Suppressor macrophage (primary cell): ENCODE measurements around the gene PKP2.
"Not testable (repeated sequence)": the region's sequence is repeated elsewhere in the genome, so short reads cannot be mapped to it uniquely, and the experiment has no call there.

Source experiments
- DNase-seq, 4 experiments: peaks; one replicate each; pipeline ENCODE4 v3.0.0-alpha.2; 2020 to 2022

The PKP2 gene

DNA sequence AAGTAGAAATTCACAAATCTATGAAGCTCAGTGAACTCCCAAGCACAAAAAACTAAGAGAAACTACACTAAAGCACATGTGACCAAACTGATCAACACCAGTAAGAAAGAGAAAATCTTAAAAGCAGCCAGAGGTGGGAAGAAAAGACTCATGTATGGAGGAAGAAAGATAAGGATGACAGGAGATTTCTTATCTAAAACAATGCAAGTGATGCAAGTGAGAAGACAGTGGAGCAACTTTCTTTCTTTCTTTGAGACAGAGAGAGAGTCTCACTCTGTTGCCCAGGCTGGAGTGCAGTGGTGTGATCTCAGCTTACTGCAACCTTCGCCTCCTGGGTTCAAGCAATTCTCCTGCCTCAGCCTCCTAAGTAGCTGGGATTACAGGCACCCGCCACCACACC is 34.9 kb downstream of the PKP2 start:
- DNase-seq = not testable (repeated sequence)

DNA sequence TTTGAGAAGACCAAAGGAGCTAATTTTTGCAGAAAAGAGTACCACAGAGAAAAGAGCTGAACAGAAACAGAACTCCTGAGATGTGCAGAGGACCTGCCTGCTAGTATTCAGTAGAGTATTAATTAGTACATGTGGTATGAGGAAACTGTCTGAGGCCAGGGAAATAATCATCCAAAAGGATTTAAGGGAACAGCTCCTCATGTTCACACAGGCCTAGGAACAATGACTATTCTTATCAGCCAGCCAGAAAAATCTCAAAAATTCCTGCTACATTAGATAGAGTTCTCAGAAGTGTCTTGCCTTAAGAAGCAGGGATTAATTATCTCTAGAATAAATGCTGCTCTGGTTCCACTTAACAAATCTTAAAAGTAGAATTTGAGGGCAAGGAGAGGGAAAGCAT is 36.4 kb downstream of the PKP2 start:
- DNase-seq = no peak

GRCh38 chr12:32859389-32859788 is 37.2 kb downstream of the PKP2 start:
- no peak for DNase-seq

DNA sequence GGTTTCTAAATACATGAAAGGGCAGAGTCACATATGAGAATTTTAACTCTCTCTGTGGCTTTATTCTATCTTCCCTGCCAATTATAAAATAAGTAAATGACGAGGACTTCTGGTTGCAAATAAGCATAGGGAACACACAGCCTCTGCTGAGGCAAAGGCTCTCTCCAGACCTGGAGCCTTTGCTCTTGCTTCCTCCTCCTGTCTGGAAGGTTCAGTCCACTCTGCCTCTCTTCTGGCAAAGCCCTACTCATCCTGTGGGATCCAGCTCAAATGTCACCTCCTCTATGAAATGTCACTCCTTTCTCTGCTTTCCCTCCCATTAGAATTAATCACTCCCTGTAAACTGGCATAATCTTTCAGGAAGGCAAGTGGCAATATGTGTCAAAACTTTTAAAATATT is 41.9 kb downstream of the PKP2 start:
- no peak for DNase-seq

GRCh38 chr12:32854097-32854496 is 42.5 kb downstream of the PKP2 start:
- DNase-seq = no peak

GRCh38 chr12:32847287-32847686 is 49.3 kb downstream of the PKP2 start:
- peak in 3 of 4 experiments; percentile 4 to 20 (median 8) for DNase-seq

- DNase-seq = no peak
Measured at GRCh38 chr12:32846053-32846452, 50.5 kb downstream of the PKP2 start.

- peak; percentile 13 to 28 (median 16) for DNase-seq
Measured at GRCh38 chr12:32843528-32844095, 53.0 kb downstream of the PKP2 start.

GRCh38 chr12:32841061-32841460 is 55.5 kb downstream of the PKP2 start:
- no peak for DNase-seq

DNA sequence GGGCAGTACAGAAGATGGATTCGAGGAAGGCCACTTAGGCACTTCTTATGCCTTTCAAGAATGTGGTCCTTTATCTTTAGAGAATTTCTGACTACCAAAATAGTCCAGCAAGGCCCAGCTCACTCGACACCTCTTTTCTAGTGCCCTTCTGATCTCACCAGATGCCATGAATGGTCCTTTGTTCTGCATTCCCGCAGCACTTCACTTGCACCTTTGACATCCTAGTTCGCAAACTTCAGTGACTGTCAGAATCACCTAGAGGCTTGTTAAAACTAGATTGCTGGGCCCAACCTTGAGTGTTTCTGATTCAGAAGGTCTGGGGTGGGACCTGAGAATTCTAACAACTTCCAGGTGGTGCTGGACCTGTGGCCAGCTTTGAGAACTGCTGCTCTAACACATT is 56.7 kb downstream of the PKP2 start:
- no peak for DNase-seq

GRCh38 chr12:32837974-32838373 is 58.6 kb downstream of the PKP2 start:
- no peak for DNase-seq

GRCh38 chr12:32836710-32837109 is 59.9 kb downstream of the PKP2 start:
- no peak for DNase-seq

DNA sequence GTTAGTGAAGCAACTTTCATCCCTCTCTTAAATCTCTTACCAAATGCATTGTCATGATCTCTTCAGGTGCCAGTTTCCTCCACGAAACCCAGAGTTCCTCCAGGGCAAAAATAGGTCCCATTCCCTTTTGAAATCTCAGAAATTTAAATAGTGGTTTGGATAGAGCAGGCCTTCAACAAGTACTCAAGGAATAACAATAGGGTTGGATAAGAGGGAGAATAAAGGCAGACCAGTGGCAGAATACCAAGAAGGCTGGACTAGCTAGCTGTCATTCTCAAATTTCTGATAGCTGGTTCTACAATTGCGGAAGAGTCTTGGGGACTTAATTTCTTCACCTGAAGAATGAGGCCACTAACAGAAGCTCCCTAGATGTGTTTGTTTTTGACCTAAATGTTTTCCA is 62.5 kb downstream of the PKP2 start:
- no peak for DNase-seq

DNA sequence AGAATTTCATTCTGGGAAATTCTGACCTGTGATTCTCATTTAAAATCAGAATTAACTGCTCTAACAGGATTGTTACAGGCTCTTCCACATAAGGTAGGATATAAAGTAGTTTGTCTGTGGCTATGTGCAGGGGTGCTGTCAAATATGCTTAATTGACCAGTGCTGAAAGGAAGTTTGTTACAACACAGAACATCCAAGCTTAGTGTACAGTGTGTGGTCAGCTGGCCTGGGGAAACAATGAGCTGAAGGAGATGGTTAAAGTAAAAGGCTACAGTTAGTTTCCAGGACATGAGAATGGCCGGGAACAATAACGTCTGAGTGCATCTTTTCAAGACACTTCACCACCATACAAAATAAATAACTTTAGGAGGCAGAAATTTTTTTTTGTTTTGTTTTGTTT is 68.0 kb downstream of the PKP2 start:
- no peak for DNase-seq

GRCh38 chr12:32828120-32828519 is 68.5 kb downstream of the PKP2 start:
- no peak for DNase-seq

GRCh38 chr12:32826807-32827412 is 69.7 kb downstream of the PKP2 start:
- no peak for DNase-seq

- DNase-seq = no peak
Measured at GRCh38 chr12:32824596-32824995, 72.0 kb downstream of the PKP2 start.

DNA sequence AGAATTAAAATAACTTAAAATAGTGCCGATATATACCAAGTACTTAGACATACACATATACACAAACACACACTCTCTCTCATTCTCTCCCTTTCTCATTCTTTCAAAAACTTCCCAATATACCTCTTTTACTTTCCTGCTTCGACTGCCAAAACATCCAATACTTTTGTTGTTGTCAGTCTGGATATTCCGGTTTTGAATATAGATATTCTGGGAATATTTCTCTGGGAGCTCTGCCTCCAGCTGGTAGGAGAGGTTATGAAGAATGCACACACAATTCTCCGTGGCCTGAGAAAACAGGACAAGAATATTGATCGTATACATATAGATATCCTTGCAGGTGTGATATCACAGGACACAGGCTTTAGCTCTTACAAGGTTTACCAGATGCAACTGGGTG is 74.2 kb downstream of the PKP2 start:
- DNase-seq = no peak

DNA sequence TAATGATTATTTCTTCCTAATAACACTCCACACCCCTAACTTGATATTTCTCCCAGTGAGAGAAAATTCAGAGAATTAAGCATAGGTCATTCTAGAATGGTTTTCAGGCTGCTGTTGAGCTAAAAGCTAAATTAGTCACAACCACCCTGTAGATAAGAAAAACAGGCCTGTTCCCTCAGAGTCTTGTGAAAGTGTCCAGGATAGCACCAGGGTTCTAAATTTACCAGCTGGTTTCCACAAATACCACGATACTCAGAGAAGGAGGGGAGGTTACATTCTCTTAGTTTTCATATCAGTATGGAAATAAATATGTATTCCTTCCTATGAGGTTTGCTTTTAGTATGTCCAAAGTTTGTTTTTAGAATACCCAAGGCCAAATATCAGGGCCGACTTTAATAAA is 74.9 kb downstream of the PKP2 start:
- DNase-seq = no peak

GRCh38 chr12:32821293-32821692 is 75.3 kb downstream of the PKP2 start:
- DNase-seq = no peak

DNA sequence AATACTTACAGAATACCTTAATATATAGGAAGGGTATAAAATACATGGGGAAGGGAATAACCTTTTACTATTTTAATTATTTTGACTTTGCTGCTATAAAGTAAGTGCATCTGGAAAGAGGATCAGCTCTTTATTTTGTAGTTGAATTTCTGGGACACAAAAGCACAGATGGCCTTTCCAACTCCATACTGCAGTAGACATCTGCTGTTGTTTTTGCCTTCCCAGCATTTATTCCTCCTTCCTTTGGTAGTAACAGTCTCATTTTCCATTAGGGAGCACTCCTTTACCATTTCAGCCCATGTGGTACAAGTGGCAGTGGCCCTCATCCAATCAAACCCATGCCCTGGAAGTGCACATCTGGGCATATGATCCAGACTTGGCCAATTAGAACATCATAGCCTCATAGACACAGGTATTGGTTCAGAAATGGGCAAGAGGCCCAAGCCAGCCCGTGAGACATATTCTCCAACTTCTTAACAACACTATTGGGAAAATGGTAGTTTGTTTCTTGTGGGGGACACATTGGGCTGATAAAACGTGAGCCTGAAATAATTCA is 76.1 kb downstream of the PKP2 start:
- no peak for DNase-seq

- no peak for DNase-seq
Measured at GRCh38 chr12:32819424-32819823, 77.2 kb downstream of the PKP2 start.

DNA sequence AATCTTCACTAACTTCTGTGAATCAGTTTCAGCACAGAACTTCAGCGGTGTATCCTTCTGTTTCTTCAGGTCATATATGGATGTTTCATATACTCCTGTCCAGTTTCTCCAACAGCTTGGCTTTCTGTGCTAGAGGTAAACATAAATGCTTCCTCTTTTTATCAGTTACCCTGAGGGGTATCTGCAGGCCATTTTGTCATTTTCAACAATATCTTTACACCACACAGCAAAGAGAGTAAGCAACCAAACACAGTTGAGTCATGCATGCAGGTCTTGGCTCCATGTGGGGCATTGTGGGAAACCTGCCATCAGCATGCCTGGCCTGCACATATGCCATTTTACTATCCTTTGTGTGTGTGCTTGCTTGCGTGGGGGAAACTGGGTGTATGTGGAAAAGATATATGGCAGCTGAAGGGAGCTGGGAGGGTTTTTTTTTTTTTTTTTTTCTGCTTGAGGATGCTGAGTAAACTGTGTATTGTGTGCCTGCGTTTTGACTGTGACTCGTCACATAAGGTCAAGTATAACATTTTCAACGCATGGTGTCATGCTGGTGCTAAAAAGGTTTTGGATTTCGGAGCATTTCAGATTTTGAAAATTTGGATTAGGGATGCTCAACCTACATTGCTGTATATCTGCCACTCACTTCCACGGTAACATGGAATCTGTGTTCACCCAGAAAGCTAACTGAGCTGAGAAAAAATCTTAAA is 84.7 kb downstream of the PKP2 start:
- no peak for DNase-seq

- DNase-seq = no peak
Measured at GRCh38 chr12:32809846-32810245, 86.7 kb downstream of the PKP2 start.
